GM12865 (cell line): ENCODE measurements around the gene PEX12.

Experiments
- DNase-seq: peaks from one replicate; pipeline ENCODE4 v3.0.0; 2010; ENCODE audit warnings: low read depth
- H3K4me3 ChIP-seq: 2 replicates; pipeline ENCODE4 v1.5.1; 2011; ENCODE audit warnings: mild to moderate bottlenecking, low read depth, low read length, control low read depth
- CTCF ChIP-seq: IDR thresholded peaks from 2 replicates; pipeline ENCODE4 v1.5.1; 2011; ENCODE audit warnings: low read length, control low read depth, low read depth, inconsistent platforms; ENCODE audit not compliant: insufficient read depth; ENCODE audit errors: missing control alignments

The PEX12 gene

GRCh38 chr17:35596530-35597233 is 18.3 kb upstream of the PEX12 start:
- no peak for DNase-seq
- TF ChIP-seq CTCF, result no peak
- no peak overlapping the region for H3K4me3 ChIP-seq

- H3K4me3 ChIP-seq, result no peak overlapping the region
- DNase-seq, result no peak
- no peak for TF ChIP-seq CTCF
These were observed 17.7 kb upstream of the PEX12 start for GRCh38 chr17:35596072-35596471.

- H3K4me3 ChIP-seq, result peak overlapping the region; percentile 85
- DNase-seq, result peak; percentile 40
- TF ChIP-seq CTCF, result no peak
These were observed 10.0 kb upstream of the PEX12 start for GRCh38 chr17:35588196-35588920.

- no peak for TF ChIP-seq CTCF
- H3K4me3 ChIP-seq, result peak within 1 kb of the TSS; percentile 85
- DNase-seq, result peak; percentile 98
These were observed 8.9 kb upstream of the PEX12 start, which contains the start of gene AP2B1 for GRCh38 chr17:35587074-35587961. AP2B1 (plus strand) TSS chr17:35587322; CDS start chr17:35594031, 6,709 bp downstream.

- H3K4me3 ChIP-seq, result peak overlapping the region; percentile 85
- TF ChIP-seq CTCF, result no peak
- no peak for DNase-seq
These were observed 8.2 kb upstream of the PEX12 start for GRCh38 chr17:35586569-35587073.

- H3K4me3 ChIP-seq, result no peak overlapping the region
- TF ChIP-seq CTCF, result no peak
These were observed 5.7 kb upstream of the PEX12 start for GRCh38 chr17:35584061-35584460.

More at GRCh38 chr17:35584061-35584460, 5.7 kb upstream of the PEX12 start:
- no peak for DNase-seq
